ENCODE results near the gene NR2C2.
"Not testable (repeated sequence)": the region's sequence is repeated elsewhere in the genome, so short reads cannot be mapped to it uniquely, and the experiment has no call there.

NR2C2 gene

GRCh38 chr3:14947100-14947885 lies at the start of gene NR2C2:
NR2C2 (plus strand) TSS chr3:14947583; CDS start chr3:15003915, 56,332 bp downstream.
- DNase-seq (ENCODE audit: low spot score): peak; percentile 73

- no peak for DNase-seq (ENCODE audit: low spot score)
These were observed 48.5 kb upstream of the NR2C2 start for GRCh38 chr3:14898929-14899328.

GRCh38 chr3:14899993-14900618 lies 47.3 kb upstream of the NR2C2 start:
- DNase-seq (ENCODE audit: low spot score): no peak

GRCh38 chr3:14900881-14901873 lies 46.2 kb upstream of the NR2C2 start:
- no peak for DNase-seq (ENCODE audit: low spot score)

- DNase-seq (ENCODE audit: low spot score): no peak
These were observed 44.7 kb upstream of the NR2C2 start for GRCh38 chr3:14902719-14903118.

- not testable (repeated sequence) for DNase-seq (ENCODE audit: low spot score)
These were observed 43.9 kb upstream of the NR2C2 start for GRCh38 chr3:14903501-14903900.

GRCh38 chr3:14905055-14905657 lies 42.2 kb upstream of the NR2C2 start:
- DNase-seq (ENCODE audit: low spot score): no peak

GRCh38 chr3:14906355-14906971 lies 40.9 kb upstream of the NR2C2 start:
- DNase-seq (ENCODE audit: low spot score): no peak

GRCh38 chr3:14907043-14907966 lies 40.1 kb upstream of the NR2C2 start:
- no peak for DNase-seq (ENCODE audit: low spot score)

- no peak for DNase-seq (ENCODE audit: low spot score)
These were observed 38.1 kb upstream of the NR2C2 start for GRCh38 chr3:14909250-14909649.

GRCh38 chr3:14911651-14912050 lies 35.7 kb upstream of the NR2C2 start:
- no peak for DNase-seq (ENCODE audit: low spot score)

GRCh38 chr3:14913071-14913925 lies 34.1 kb upstream of the NR2C2 start:
- no peak for DNase-seq (ENCODE audit: low spot score)

- no peak for DNase-seq (ENCODE audit: low spot score)
These were observed 33.2 kb upstream of the NR2C2 start for GRCh38 chr3:14913926-14914778.

- no peak for DNase-seq (ENCODE audit: low spot score)
These were observed 32.6 kb upstream of the NR2C2 start for GRCh38 chr3:14914779-14915117.

GRCh38 chr3:14915636-14916222 lies 31.7 kb upstream of the NR2C2 start:
- DNase-seq (ENCODE audit: low spot score): no peak

GRCh38 chr3:14918356-14918860 lies 29.0 kb upstream of the NR2C2 start:
- DNase-seq (ENCODE audit: low spot score): no peak

- no peak for DNase-seq (ENCODE audit: low spot score)
These were observed 26.8 kb upstream of the NR2C2 start for GRCh38 chr3:14920536-14920935.

GRCh38 chr3:14921034-14921616 lies 26.3 kb upstream of the NR2C2 start:
- DNase-seq (ENCODE audit: low spot score): peak; percentile 79
